GM12864 (cell line): Measurements from ENCODE around the gene SPTBN5.

Experiments used
- DNase-seq: peaks from one replicate; pipeline ENCODE4 v3.0.0-alpha.2; 2011; ENCODE audit warnings: low read depth
- H3K4me3 ChIP-seq: 2 replicates; pipeline ENCODE4 v1.5.1; 2011; ENCODE audit warnings: mild to moderate bottlenecking, low read depth, low read length, control low read depth
- TF ChIP-seq, protein P1 (sequence below): IDR thresholded peaks from 2 replicates; pipeline ENCODE4 v1.5.1; 2011; ENCODE audit warnings: low read depth, mild to moderate bottlenecking, moderate library complexity, low read length, control low read depth, inconsistent platforms; ENCODE audit errors: missing control alignments

The SPTBN5 gene

DNA sequence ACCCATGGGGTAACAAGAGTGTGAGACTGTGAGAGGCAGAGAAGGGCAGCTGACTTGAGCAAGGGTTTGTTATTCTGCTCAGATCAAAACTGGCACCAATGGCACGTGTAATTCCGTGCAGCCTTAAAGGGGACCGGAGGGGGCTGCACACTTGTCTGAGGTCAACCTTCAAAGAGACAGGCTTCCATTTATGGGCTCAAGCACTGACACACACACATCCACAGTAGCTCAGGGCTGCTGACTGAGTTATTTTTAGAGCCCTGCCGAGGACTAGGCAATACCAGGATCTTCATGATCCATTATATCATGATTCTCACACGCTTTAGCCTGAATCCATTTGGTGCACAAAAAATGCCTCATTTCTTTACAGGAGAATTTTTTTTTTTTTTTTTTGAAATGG is 20.6 kb upstream of the SPTBN5 start:
- TF ChIP-seq, protein P1, sequence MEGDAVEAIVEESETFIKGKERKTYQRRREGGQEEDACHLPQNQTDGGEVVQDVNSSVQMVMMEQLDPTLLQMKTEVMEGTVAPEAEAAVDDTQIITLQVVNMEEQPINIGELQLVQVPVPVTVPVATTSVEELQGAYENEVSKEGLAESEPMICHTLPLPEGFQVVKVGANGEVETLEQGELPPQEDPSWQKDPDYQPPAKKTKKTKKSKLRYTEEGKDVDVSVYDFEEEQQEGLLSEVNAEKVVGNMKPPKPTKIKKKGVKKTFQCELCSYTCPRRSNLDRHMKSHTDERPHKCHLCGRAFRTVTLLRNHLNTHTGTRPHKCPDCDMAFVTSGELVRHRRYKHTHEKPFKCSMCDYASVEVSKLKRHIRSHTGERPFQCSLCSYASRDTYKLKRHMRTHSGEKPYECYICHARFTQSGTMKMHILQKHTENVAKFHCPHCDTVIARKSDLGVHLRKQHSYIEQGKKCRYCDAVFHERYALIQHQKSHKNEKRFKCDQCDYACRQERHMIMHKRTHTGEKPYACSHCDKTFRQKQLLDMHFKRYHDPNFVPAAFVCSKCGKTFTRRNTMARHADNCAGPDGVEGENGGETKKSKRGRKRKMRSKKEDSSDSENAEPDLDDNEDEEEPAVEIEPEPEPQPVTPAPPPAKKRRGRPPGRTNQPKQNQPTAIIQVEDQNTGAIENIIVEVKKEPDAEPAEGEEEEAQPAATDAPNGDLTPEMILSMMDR: no peak
- no peak overlapping the region for H3K4me3 ChIP-seq
- no peak for DNase-seq

DNA sequence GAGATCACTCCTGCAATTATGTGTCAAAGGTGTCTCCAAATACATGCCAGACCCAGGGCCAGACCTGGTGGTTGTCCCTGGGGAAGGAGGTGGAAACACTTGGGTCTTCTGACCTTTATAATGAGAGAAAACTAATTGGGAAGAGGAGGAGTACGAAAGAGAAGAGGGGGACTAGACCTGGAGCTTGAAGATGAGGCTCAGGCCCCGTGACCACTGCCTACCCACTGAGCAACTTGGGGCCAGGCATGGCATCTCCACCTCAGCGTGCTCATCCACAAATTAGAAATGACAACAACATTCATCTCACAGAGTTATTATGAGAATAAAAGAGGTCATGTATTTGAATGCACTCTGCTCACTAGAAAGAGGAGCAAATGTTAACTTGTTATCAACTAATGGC is 19.4 kb upstream of the SPTBN5 start:
- no peak for DNase-seq
- no peak overlapping the region for H3K4me3 ChIP-seq
- TF ChIP-seq, protein P1: no peak

DNA sequence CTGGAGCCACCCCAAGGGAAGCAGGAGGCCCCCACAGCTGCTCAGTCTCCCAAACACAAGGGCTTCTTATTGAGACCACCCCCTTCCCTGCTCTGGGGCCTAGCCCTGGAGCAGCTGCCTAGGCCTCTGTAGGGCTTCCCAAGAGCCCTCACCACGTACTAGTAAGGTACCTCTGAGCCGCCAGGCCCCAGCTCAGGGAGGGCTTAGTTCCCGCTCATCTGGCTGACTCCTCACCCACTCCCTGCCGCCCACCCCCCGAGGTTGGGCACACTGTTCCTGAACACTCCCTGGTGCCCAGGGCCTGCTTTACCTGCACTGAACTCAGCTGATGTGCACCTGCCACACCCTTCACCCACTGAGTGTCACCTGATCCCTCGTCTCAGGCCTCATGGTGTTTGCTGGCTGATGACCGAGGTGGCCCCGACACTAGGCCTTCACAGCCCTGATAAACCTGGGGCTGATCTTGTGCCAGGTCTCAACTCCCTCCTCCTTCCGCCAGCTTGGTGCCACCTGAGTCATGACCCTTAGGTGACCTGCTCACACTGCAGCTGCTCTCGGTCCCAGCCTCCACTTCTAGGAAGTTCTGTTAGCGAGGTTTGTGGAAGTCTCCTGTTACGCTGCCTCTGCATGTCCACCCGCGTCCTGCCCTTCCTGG is 18.0 kb upstream of the SPTBN5 start:
- no peak overlapping the region for H3K4me3 ChIP-seq
- TF ChIP-seq, protein P1: no peak
- DNase-seq: no peak

DNA sequence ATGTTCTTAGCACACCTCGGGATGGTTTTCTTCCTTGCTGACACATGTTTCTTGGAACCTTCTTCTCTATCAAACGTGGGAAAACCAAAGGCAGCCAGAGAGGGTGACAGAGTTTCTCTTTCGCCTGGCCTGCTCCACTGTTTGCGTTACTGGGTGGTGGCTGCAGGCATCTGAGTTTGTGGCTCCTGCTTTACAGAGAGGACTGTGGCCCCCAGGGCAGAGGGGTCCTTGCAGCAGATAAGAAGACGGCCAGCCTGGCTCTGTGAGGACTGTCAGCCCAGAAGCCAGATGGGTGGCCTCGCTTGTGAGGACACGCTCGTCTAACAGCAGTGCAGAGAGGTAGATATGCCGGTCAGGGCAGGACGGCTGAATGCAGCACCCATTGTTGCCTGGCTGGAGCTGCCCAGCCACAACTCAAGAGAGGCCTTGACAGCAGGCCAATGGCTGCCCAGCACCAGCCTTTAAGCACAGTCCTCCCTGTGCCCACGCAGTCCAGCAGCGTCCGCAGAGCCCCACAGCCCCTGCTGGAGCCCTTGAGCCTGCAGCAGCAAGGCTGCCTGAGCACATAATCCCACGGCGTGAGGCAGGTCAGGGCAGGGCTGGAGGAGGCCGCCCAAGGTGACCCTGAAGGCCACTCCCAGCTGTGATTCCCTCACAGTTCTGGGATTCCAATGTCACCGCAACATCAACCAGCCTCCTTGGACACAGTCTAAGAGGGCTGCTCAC is 15.0 kb upstream of the SPTBN5 start:
- no peak for DNase-seq
- H3K4me3 ChIP-seq: no peak overlapping the region
- TF ChIP-seq, protein P1: no peak

DNA sequence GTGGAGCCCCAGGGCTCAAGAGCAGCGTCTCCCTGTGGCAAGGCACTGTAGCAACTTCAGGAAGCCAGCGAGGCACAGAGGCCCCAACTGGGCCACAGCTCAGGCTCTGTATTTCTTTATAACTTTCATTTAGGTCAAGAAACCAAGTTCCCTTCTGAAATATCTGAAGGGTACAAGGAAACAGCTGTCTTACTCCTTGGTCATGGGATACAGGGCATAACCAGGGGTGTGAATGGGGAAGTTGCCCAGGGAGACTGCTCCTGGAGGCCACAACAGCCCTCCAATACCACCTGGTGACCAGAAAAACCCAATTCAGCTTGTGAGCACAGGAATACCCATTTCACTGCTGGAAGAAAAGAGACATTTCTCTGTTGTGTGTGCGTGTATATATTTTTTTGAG is 13.3 kb upstream of the SPTBN5 start:
- DNase-seq: no peak

DNA sequence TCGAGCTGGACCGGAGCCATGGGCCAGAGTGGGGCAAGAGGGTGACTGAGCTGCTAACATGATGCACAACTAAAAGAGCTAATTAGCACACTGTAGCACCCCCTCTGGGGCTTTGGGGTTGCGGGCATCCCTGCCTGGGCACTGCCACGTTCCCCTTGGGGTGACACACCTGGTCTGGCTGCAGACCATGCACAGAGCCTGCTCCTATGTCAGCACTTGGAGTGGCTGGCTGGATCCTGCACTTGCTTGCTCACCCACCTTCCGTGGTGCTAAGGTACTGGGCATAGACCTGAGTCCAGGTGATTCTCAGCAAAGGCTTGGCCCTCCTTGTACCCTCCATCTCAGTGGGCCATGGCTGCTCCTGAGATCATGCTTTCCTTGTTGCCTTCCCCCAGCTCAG is 12.8 kb upstream of the SPTBN5 start:
- TF ChIP-seq, protein P1: no peak
- H3K4me3 ChIP-seq: no peak overlapping the region
- DNase-seq: no peak

More for the DNA sequence above, 13.3 kb upstream of the SPTBN5 start:
- no peak overlapping the region for H3K4me3 ChIP-seq
- TF ChIP-seq, protein P1: no peak
